OCI-LY7 (cell line): ENCODE data around the gene DNAJC18.

Source experiments
- CTCF ChIP-seq: fragments of 200-600 bp; sonication (generic); conservative IDR thresholded peaks from 2 replicates; pipeline ENCODE4 v1.5.1; 2014; ENCODE audit warnings: mild to moderate bottlenecking, antibody characterized with exemption, low read length, moderate library complexity, mixed read lengths
- EZH2phosphoT487 ChIP-seq: fragments of 200-600 bp; sonication (generic); IDR thresholded peaks from 2 replicates; pipeline ENCODE4 v1.6.1; 2018; ENCODE audit warnings: low read depth, borderline replicate concordance, mild to moderate bottlenecking, mixed run types, antibody characterized with exemption, low read length, moderate library complexity, mixed read lengths

- TF ChIP-seq CTCF (no peak), EZH2phosphoT487 (no peak)
Observed at GRCh38 chr5:139457653-139458306, 18.5 kb upstream of the DNAJC18 start.
